Measurements from ENCODE around the gene NLRX1. TPM values are rescaled to one million over a fixed set of nuclear protein-coding genes. Genes with fewer than 3 reads are reported as not detected.

The NLRX1 gene
- 4.7 and 6.4 TPM in 2 replicates for polyA plus RNA-seq (2011; rRNA removed)
- polyA minus RNA-seq (2011; rRNA and poly(A)+ RNA removed), result 7.8 and 11.7 TPM in 2 replicates

GRCh38 chr11:119168471-119169281 lies at the start of gene NLRX1:
Gene NLRX1 (plus strand): TSS chr11:119168725. CDS start chr11:119171404, 2,679 bp downstream.
- Histone ChIP-seq H3K9me3 (ENCODE audit: control insufficient read depth, insufficient read depth, low read length) (no peaks in the 10 kb centered on the region), H3K4me3 (ENCODE audit: low read depth, low read length) (peak within 1 kb of the TSS; percentile 64), H3K27ac (ENCODE audit: low read depth, low read length) (peak within 1 kb of the TSS; percentile 52), H3K27me3 (ENCODE audit: control insufficient read depth, insufficient read depth, low read length) (no peaks in the 10 kb centered on the region)
- POLR2A ChIA-PET, result interaction anchor here (0.6 to 1.3 kb wide), 8 partner anchors 12 to 140 kb away, joined by 3 to 6 read pairs (median 3); partner anchors contain the start of gene C2CD2L
- peak; percentile 39 for DNase-seq (ENCODE audit: low read depth, low spot score)
- CTCF ChIA-PET, result interaction anchor here (0.6 to 1.9 kb wide), 18 partner anchors 9 to 172 kb away, joined by 3 to 19 read pairs (median 3); partner anchors contain the start of genes C1QTNF5, CBL and DPAGT1
- TF ChIP-seq CTCF (IDR thresholded peaks at IDR 0.05; ENCODE audit: low read depth, low read length), result peak; percentile 85

- H3K4me3 ChIP-seq (ENCODE audit: low read depth, low read length), result no peak overlapping the region
- no peak for DNase-seq (ENCODE audit: low read depth, low spot score)
- H3K27ac ChIP-seq (ENCODE audit: low read depth, low read length), result no peak overlapping the region
- no peaks in the 10 kb centered on the region; the same call in 1 of the 2 replicates for H3K9me3 ChIP-seq (ENCODE audit: control insufficient read depth, insufficient read depth, low read length)
- ChIA-PET POLR2A (interaction anchor here (2.9 kb wide), 1 partner anchor 12 kb away, joined by 11 read pairs; the partner anchor contains the start of gene C2CD2L), CTCF (interaction anchor here (0.9 to 2.1 kb wide), 4 partner anchors 17 to 222 kb away, joined by 3 to 7 read pairs (median 4); partner anchors contain the start of genes C1QTNF5, CBL and DPAGT1)
- TF ChIP-seq CTCF (IDR thresholded peaks at IDR 0.05; ENCODE audit: low read depth, low read length), result no peak
- no peaks in the 10 kb centered on the region for H3K27me3 ChIP-seq (ENCODE audit: control insufficient read depth, insufficient read depth, low read length)
These were observed 49.6 kb upstream of the NLRX1 start for GRCh38 chr11:119118946-119119345.

GRCh38 chr11:119120639-119121007 lies 47.9 kb upstream of the NLRX1 start:
- no peak for TF ChIP-seq CTCF (IDR thresholded peaks at IDR 0.05; ENCODE audit: low read depth, low read length)
- H3K27me3 ChIP-seq (ENCODE audit: control insufficient read depth, insufficient read depth, low read length), result no peaks in the 10 kb centered on the region
- peak; percentile 53 for DNase-seq (ENCODE audit: low read depth, low spot score)
- H3K9me3 ChIP-seq (ENCODE audit: control insufficient read depth, insufficient read depth, low read length), result no peaks in the 10 kb centered on the region; the same call in 1 of the 2 replicates
- peak overlapping the region; percentile 64 for H3K4me3 ChIP-seq (ENCODE audit: low read depth, low read length)
- ChIA-PET CTCF (interaction anchor here (0.6 to 1.2 kb wide), 3 partner anchors 85 to 237 kb away, joined by 3 to 9 read pairs (median 4); partner anchors contain the start of gene CBL), POLR2A (interaction anchor here (0.5 to 2.9 kb wide), 4 partner anchors 13 to 53 kb away, joined by 3 to 13 read pairs (median 7); partner anchors contain the start of genes C2CD2L and VPS11)
- peak overlapping the region; percentile 70 for H3K27ac ChIP-seq (ENCODE audit: low read depth, low read length)

GRCh38 chr11:119121008-119121810 lies 47.3 kb upstream of the NLRX1 start, which contains the start of gene HINFP:
Gene HINFP (plus strand): TSS chr11:119121580. CDS start chr11:119126945, 5,365 bp downstream.
- no peaks in the 10 kb centered on the region for H3K27me3 ChIP-seq (ENCODE audit: control insufficient read depth, insufficient read depth, low read length)
- CTCF ChIA-PET, result interaction anchor here (0.6 to 1.2 kb wide), 9 partner anchors 17 to 573 kb away, joined by 3 to 6 read pairs (median 4); partner anchors contain the start of genes CBL and DPAGT1
- H3K9me3 ChIP-seq (ENCODE audit: control insufficient read depth, insufficient read depth, low read length), result no peaks in the 10 kb centered on the region; the same call in 1 of the 2 replicates
- POLR2A ChIA-PET, result interaction anchor here (0.6 to 2.9 kb wide), 8 partner anchors 14 to 719 kb away, joined by 3 to 13 read pairs (median 4); partner anchors contain the start of genes C2CD2L, DPAGT1, MCAM and VPS11
- no peak for TF ChIP-seq CTCF (IDR thresholded peaks at IDR 0.05; ENCODE audit: low read depth, low read length)
- peak within 1 kb of the TSS; percentile 70 for H3K27ac ChIP-seq (ENCODE audit: low read depth, low read length)
- H3K4me3 ChIP-seq (ENCODE audit: low read depth, low read length), result peak within 1 kb of the TSS; percentile 100
- DNase-seq (ENCODE audit: low read depth, low spot score), result peak; percentile 97

All from AG04450 (cell line).